Cerebellar cortex (tissue), 1 donor: ENCODE measurements around the gene TAF11.
"Not testable (repeated sequence)": the region's sequence is repeated elsewhere in the genome, so short reads cannot be mapped to it uniquely, and the experiment has no call there.

Source experiments
- DNase-seq: peaks from one replicate; pipeline ENCODE4 v3.0.0-alpha.2; 2015; ENCODE audit warnings: low spot score

TAF11 gene, protein sequence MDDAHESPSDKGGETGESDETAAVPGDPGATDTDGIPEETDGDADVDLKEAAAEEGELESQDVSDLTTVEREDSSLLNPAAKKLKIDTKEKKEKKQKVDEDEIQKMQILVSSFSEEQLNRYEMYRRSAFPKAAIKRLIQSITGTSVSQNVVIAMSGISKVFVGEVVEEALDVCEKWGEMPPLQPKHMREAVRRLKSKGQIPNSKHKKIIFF

DNA sequence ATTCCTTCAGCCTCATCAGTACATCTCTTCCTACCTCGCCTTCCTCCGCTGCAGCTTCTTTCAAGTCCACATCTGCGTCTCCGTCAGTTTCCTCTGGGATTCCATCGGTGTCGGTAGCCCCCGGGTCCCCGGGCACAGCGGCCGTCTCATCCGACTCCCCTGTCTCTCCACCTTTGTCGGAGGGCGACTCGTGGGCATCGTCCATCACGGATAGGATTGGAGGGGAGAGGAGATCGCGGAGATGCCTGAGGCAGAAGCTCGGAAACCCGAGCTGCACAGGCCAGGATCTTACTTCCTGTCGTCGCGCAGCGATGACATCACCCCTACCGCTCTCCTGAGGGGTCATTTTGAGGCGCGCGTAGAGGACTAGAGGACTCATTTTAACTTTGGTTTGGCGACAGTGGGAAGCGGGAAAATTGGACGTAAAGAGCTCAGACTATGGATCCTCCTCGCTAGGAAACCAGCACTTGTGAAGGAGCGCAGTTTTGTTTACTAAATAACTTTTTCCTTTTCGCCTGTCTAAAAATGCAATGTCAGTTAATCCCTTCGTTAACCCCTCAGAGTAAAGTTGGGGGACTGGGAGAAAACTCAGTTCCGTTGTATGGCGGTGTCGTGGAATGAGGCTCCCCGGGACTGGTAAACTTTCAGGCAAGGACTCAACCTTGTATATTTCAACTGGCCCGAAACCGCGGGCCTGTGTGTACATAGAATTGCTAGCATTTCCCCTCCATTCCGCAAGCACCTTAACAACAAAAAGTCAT lies at the start of gene TAF11:
Gene TAF11 (minus strand): TSS at position 290 of the 761 bp plus-strand sequence. CDS start 85 bp downstream, at position 205.
- peak; percentile 96 for DNase-seq

DNA sequence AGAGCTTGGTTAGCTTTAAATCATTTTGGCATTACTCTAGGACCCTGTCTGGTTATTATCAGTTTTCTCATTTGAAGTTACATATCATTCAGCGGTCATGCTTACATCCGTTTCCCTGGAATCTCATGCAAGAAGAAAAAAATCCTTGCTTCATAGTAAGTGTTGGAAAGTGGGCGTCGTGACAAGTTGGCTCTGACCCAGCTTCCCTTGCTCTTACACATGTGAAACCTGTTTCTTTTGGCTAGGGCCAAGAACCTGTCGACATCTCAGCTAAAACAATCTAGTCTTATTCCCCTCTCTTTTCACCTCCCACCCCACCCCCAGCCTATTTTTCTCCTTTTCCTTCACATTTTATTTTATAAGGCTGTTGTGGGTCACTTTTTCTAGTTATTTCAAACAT lies 46.7 kb upstream of the TAF11 start:
- DNase-seq, result peak; percentile 20

DNA sequence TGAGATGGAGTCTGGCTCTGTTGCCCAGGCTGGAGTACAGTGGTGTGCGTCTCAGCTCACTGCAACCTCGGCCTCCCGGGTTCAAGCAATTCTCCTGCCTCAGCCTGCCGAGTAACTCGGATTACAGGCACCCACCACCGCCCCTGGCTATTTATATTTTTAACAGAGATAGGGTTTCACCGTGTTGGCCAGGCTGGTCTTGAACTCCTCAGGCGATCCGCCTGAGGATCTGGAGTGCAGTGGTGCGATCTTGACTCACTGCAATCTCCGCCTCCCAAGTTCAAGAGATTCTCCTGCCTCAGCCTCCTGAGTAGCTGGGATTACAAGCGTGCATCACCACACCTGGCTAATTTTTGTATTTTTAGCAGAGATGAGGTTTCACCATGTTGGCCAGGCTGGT lies 44.4 kb upstream of the TAF11 start:
- not testable (repeated sequence) for DNase-seq

DNA sequence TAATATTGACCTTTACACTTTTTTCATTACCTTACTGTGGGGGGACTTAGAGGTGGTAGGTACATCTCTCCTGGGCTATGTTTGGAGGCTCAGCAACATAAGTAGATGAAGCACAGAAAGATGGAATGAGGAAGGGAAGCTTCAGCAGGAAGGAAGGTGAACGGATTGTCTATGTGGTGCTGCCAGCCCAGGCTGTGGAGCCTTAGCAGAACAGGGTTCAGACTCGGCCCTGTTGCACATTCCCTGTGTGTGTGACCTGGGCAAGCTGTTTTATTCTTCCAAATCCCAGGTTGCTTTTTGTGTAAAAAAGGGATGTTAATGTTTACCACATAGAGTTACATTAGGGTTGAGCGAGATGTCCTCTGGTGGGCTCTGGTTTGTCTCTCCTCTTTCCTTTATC lies 42.4 kb upstream of the TAF11 start:
- DNase-seq, result no peak

DNA sequence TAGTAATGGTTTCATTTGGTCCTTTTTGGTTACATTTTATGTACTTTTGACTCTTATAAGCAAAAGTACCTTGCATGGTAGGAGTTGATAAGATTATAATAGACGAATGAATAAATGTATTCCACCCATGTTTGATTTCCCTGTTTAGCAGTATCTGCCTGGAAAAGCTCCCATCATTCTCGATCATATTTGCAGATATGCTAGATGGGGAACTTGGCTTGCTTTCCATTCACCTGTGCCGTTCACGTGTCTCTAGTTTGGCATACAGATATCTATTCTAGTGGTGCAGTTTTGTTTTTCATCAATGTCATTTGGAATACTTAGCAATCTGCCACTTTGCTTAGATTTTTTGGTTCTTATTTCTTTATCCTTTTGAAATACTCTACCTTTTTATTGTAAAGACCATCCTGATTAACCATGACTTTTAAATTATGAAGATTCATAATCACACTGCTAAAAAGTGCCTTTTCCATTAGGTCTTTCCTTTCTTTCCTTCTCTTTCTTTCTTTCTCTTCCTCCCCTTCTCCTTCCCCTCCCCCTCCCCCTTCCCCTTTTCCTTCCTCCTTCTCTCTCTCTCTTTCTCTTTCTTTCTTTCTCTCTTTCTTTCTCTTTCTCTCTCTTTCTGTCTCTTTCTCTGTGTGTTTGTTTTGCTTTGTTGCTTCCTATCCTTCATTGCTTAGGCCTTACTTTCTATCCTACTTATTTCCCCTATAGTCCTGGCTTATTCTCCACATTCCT lies 41.6 kb upstream of the TAF11 start:
- DNase-seq, result peak; percentile 11

DNA sequence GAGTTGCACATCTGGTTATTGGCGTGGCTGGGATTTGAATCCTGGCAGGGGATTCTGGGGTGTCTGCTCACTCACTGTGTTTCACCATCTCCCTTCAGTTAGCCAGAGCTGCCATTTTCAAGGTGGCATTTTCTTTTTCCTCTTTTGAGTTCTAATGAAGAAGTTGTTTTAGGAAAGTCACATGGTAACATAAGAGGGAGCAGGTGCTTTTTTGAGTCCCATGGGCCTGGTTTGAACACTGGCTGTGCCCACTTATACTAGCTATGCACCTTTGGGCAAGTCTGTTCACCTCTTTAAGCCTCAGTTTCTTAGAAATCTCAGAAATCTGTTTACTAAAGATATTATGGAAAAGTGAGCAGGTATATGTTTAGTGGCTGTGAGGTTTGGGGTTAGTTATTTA lies 40.9 kb upstream of the TAF11 start:
- DNase-seq, result no peak

DNA sequence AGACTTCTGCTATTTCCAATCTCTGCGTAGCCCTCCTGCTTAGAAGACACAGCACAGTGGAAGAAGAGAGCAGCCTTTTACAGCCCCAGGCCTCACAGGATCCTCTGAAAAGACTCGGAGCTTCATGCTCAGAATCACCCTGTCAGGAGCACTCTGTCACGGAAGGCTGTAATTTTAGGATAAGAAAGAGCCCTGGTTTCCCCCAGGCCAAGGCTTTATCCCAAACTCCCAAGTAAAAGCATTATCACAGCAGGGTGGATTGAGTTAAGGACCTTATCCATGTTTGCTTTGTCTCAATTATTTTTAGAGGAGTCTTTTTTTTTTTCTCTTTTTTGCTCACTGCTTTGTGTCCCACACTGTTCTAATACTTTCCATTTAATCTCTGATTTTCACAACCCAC lies 40.4 kb upstream of the TAF11 start:
- no peak for DNase-seq

DNA sequence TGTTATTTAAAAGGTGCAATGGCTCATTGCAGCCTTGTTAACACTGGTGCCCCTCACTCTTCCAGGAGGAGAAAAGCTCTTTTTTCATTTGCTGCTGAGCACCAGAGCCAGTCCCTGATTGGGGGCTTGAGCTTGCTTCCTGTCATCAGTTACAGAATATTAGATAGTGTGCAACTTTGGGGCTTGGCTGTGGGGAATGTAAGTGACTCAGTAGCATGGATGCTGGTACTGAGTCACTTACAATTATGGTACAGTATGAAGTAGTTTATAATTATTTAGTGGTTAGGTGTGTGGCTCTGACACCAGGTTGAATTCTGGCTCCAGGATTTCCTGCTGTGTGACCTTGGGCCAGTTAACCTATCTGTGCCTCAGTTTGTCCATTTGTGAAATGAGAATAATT lies 38.8 kb upstream of the TAF11 start:
- DNase-seq, result no peak

DNA sequence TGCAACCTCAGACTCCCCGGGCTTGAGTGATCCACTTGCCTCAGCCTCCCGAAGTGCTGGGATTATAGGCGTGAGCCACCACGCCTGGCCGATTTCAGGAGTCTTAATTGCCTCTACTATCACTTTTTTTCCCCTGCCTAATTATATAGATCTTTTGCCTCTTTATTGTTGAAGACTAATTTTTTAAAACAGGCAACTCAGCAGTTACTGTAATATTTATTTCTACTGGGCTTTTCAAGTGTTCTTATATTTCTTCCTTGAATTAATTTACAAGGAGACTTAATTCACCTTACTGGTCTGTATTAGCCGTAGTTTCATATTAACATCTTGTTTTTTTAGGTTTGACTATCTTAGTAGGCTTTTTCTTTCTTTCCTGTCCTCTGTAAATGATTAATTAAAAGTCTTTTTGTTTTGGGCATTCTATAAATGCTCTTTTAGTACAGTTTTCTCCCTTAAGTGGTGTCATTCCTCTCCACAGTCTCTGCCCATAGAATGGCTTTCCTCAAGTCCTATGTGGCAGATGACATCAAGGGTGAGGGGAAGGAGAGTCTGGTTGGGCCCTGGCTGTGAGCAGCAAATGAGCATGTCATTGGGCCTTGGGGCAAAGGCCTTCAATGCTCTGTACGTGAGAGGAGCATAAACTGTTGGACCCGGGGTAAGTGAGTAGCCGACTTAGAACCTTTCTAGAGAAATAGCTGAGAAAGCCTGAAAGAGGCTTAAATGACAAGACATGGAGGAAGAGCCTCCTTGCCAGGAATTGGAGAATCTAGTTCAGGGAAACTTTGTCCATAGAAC lies 37.2 kb upstream of the TAF11 start:
- DNase-seq, result no peak

DNA sequence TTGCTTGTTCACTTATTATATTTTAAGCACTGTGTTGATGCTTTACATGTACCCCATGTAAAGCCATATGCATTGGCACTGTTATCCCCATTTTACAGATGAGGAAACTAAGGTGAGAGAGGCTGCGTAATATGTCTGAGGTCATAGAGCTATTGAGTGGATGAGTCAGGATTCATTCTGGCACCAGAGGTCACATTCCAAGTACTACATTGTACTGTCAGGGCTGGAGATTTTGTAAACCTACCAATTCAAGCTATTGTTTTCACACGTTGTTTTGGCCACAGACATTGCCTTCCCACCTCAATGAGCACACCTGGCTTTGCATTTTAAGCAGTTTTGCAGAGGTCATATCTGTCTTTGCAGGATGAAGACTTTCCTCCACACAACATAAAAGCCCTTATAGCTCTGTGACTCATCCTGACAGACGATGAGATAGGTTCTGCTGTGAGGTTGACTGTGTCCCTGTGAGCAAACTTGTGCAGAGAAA lies 34.4 kb upstream of the TAF11 start:
- no peak for DNase-seq

DNA sequence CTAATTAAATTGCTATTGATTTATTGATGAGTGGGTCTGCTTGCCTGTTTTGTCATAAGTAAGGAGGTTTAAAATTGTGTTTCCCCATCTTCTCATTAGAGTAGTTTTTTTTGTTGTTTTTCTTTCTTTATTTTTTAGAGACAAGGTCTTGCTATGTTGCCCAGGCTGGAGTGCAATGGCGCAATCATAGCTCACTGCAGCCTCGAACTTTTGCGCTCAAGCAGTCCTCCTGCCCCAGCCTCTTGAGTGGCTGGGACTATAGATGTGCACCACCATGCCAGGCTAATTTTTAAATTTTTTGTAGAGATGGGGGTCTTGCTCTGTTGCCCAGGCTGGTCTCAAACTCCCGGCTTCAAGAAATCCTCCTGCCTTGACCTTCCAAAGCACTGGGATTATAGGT lies 32.3 kb upstream of the TAF11 start:
- DNase-seq, result no peak

DNA sequence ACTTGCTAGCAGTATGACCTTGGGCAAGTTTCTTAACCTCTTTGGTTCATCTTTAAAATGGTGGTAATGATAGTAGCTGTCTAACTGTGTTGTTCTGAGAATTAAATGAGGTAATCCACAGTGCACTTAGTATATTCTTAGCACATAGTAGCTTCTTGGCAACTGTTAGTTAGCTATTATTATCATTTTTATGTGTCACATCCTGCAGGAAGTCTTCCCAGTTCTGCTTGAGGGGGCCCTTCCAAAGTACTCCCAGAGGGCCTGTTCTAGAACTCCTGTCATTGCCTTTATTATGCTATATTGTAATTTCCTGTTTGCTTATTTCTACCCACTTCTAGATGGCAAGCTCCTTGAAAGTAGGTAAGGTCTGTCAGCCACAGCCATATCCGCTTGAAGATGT lies 31.8 kb upstream of the TAF11 start:
- DNase-seq, result no peak

DNA sequence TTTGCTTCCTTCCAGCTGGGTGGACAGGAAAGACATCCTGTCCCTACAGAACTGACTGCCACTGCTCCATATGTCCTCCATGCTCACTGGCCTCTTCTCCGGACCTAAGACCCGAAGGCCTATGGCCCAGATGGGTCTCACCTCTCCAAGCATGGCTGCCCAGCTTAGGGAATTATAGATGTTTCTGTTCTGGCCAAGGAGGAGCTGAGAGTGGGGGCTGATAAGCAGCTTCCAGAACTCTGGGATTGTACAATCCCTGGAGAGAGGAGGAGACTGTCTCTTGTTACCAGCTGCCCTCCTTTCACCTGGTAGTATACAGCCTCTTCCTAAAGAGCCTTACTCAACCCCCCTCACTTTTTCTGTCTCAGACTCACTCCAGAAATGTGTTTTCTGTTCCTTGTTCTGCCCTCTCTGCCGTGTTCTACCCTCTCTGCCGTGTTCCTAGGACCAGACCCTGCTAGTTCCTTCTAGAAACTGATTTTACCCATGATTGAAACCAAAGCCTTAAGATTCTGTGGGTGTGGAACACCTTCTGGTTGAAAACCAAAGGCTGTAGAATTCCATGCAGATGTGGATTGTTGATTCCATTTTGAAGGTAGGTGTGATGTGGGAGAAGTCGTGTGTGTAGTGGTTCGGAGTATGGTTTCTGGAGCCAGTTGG lies 29.9 kb upstream of the TAF11 start:
- no peak for DNase-seq

DNA sequence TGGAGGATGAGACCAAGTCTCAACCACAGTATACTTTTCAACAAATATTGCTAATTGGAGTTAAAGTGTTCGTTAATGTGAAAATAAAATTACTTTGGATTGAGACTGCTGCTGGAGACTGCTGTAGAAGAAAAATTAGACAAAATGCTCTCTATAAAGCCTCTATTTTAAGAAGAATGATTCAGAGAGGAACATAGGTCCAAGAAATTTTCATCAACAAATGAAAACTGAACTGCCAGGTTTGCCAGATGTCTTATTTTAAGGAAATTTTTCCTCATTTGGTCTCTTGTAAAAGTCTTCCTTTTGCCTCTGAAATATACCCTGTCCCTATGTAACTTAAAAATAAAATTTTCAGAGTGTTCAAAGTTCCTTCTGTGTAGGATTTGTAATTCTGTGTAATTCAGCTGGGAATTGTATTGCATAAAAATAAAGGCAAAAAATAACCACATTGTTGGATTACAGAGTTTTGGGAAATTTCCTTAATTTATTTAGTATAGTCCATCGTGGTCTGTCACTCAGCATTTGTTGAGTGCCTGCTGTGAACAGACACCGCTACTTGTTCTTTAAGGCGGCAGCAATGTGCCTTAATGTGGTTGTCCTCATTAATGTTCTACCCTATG lies 28.6 kb upstream of the TAF11 start:
- DNase-seq, result no peak

DNA sequence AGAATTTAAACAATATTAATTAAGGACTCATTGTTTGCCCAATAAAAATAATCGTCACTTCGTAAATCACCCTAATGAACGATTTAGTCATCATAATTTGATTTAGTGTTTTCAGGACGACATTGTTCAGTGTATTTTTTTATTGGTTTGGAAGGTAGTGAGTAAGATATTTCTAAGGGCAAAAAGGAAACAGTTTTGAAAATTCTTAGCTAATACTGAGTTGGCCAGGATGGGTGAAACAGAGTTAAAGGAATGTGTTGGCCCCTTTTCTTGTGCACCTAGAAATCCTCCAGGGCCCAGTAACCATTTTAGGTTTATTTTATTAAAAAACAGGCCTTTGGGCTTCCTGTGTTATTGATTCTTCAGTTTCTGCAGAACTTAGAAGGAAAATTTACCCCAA lies 26.5 kb upstream of the TAF11 start:
- no peak for DNase-seq

DNA sequence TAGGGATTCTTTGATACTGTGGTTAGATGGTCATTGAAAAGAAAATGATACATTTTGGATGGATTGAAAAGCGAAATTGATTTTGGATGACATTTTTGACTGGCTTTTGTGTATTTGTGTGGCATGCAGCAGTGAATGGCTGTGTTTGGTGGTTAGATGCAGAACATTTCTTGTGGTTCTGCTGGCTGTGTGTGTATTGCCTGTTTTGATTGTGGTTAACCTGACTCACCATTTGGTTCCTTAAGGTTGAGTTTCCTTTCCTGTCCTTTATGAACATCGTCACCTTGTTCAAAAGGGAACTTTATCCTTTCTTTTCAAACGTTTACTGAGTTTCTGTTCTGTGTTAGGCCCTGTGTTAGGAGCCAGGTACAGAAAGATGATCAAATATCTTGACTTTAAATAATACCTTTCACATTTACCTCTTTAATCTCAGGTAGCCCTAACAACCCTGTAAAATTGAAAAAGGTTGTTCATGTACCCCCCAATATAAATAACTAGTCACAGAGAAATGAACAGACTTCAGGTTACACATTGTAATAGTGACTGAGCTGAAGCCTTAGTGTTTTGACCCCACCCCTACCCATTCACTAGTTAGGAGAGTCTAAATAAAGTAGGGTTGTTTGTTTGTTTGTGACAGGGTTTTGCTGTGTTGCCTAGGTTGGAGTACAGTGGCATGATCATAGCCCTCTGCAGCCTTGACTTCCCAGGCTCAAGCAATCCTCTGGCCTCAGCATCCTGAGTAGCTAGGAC lies 25.0 kb upstream of the TAF11 start:
- no peak for DNase-seq

DNA sequence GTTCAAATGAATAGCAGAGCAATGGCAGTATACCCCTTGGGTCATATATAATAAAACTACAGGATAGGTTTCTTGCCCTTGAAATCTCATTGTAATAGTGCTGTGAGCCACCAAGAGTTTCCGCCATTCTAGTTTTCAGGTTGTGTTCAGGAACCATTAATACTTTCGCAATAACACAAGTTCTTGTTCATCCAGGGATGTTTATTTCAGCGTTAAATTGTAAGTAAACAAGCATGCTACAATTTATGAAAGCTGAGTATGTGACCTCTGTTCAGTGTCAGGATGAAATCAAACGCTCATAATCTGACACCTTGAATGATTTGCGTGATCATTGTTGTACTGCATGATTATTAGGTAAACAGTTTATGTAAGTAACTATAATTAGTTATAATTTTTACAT lies 24.0 kb upstream of the TAF11 start:
- no peak for DNase-seq

DNA sequence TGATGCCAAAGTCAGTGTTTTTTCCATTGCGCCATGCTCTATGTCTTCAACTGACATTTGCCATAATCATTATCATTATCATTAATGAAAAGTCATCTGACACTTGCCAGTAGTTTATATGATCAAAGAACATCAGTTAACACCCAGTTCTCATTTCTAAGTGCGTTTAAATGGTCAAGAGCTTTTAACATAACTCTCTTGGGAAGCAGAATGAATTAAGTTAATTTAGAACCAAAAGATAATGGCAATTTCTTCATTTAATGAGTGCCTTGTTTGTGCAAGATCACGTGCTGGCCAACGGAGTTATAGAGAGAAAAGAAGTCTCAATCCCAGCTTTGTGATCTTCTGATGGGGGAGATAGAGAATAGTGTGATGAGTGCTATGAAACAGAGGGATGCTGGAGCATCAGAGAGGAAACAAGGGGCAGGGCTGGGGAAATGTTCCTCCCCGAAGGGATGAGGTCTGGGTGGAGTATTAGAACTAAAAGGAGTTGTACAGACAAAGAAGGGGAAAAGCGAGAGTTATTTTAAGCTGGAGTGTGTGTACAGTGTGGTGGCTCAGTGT lies 21.6 kb upstream of the TAF11 start:
- DNase-seq, result no peak

DNA sequence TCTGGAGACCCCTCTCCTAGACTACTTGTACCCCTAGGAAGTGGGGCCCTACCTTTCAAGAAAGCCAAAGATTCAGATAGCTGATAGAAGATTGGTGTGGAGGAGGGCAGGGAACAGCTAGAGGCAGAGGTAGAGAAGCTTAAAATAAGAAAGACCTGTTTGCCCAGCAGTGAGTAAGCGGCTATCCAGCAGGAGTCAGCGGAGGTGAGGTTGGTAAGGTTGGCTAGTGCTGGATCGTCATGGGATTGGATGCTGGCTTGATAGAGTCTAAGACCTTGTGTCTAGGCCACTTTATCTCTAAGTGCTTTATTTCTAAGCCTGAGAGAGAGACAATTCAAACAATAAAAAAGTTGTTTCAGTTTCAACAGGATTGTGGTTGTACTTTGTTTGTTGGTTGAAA lies 20.4 kb upstream of the TAF11 start:
- DNase-seq, result no peak

DNA sequence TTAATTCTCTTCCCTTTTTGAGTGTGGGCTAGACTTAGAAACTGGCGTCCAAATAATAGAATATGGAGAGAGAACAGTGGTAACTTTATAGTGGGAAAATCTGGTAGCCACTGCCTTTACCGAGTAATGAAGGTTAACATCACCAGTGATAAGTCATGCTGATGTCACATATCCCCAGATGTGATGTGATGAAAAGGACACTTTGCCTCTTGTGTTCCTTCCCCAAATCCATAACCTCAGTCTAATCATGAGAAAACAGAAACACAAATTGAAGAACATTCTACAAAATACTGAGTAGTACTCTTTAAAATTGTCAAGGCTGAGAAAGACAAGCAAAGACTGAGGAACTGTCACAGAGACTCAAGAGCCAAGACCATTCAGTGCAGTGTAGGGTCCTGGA lies 19.0 kb upstream of the TAF11 start:
- no peak for DNase-seq
